Mammary epithelial cell (primary cell): ENCODE measurements around the gene C10orf71.

Source experiments
- CTCF ChIP-seq, 2 donors: IDR thresholded peaks in 1 of 2; conservative IDR thresholded peaks in 1 of 2; 2 replicates each; pipeline ENCODE4 v1.5.1; 2011 to 2012; ENCODE audit warnings: inconsistent platforms in 2 of 2, low read length in 2 of 2, mild to moderate bottlenecking in 2 of 2, control low read depth in 1 of 2, low read depth in 1 of 2; ENCODE audit not compliant: insufficient read depth in 1 of 2; ENCODE audit errors: extremely low read depth in 1 of 2
- EZH2 ChIP-seq: IDR thresholded peaks from 2 replicates; pipeline ENCODE4 v1.6.1; 2012; ENCODE audit warnings: low read length, inconsistent platforms, borderline replicate concordance

DNA sequence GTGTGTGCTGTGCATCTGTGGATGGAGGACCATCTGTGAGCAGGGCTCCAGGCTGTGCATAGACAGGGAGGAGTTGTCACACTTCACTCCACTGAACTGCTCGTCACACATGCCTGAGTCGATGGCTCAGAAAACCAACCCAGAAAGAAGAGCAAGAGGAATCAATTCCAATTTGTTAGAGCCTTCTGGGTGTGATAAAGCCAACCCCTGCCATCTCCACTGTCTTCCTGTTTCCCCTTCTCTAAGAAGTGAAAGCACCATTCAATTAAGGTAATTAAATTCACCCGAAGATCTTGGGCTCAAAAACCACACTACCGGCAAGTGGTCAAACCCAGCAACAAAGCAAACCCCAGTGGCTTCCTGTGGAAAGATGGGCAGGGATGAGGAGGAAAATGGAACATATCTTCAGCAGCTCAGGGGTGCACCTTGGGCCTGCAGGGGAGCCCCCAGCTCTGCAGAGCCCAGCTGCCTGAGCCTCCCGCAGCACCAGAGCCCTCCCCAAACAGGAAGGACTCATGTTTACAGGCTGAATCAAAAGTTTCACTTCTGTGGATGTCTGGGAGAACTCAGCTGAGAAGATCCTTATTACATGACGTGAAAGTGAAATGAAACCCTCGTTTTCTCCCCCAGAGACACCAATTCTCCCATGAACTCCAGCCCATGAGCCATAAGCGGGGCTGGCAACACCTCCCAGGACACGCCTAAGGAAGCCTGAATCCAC is 10.9 kb downstream of the C10orf71 start:
- TF ChIP-seq CTCF (conservative IDR thresholded peaks at IDR 0.05 in 1 of 2, IDR thresholded peaks at IDR 0.05 in 1 of 2; ENCODE audit: extremely low read depth in 1 of 2, insufficient read depth in 1 of 2, low read depth in 1 of 2, low read length in 2 of 2) (no peak), EZH2 (no peak)
